ENCODE results near the gene PAQR4. TPM values are rescaled to one million over a fixed set of nuclear protein-coding genes. Genes with fewer than 3 reads are reported as not detected.

Gene PAQR4
- total and polyA plus RNA-seq, 10 of the 15 experiments (the other 5 are each of a cell fraction or from before 2014, with no cell fraction given) = 0.39 to 31.8 (median 13.5) TPM

DNA sequence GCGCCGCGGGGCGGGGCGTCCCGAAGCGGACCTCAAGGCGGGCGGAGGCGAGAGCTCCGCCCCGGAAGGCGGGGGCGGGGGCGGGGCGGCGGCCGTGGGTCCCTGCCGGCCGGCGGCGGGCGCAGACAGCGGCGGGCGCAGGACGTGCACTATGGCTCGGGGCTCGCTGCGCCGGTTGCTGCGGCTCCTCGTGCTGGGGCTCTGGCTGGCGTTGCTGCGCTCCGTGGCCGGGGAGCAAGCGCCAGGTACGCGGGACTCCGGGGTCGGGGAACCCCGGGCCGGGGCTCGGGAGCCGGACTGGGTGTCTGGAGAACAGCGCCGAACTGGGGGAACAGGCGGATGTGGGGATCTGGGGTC, 51.1 kb downstream of the PAQR4 start, which contains the start of gene TNFRSF12A (continued):
- TF ChIP-seq, protein P1, sequence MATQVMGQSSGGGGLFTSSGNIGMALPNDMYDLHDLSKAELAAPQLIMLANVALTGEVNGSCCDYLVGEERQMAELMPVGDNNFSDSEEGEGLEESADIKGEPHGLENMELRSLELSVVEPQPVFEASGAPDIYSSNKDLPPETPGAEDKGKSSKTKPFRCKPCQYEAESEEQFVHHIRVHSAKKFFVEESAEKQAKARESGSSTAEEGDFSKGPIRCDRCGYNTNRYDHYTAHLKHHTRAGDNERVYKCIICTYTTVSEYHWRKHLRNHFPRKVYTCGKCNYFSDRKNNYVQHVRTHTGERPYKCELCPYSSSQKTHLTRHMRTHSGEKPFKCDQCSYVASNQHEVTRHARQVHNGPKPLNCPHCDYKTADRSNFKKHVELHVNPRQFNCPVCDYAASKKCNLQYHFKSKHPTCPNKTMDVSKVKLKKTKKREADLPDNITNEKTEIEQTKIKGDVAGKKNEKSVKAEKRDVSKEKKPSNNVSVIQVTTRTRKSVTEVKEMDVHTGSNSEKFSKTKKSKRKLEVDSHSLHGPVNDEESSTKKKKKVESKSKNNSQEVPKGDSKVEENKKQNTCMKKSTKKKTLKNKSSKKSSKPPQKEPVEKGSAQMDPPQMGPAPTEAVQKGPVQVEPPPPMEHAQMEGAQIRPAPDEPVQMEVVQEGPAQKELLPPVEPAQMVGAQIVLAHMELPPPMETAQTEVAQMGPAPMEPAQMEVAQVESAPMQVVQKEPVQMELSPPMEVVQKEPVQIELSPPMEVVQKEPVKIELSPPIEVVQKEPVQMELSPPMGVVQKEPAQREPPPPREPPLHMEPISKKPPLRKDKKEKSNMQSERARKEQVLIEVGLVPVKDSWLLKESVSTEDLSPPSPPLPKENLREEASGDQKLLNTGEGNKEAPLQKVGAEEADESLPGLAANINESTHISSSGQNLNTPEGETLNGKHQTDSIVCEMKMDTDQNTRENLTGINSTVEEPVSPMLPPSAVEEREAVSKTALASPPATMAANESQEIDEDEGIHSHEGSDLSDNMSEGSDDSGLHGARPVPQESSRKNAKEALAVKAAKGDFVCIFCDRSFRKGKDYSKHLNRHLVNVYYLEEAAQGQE (IDR thresholded peaks at IDR 0.05; ENCODE audit: low read depth, low read length) = no peak
- TF ChIP-seq CBX5 (IDR thresholded peaks at IDR 0.05; ENCODE audit: low read depth) (no peak), HDAC6 (IDR thresholded peaks at IDR 0.05; ENCODE audit: unreplicated experiment) (no peak), CHD4 (IDR thresholded peaks at IDR 0.05) (no peak), ZSCAN29 (IDR thresholded peaks at IDR 0.05) (no peak), POLR2AphosphoS2 (IDR thresholded peaks at IDR 0.05; ENCODE audit: low read depth, low read length) (no peak), CBFB (IDR thresholded peaks at IDR 0.05; ENCODE audit: low read depth) (no peak), EGR1 (IDR thresholded peaks at IDR 0.05; ENCODE audit: borderline replicate concordance in 1 of 2, low read depth in 2 of 2, low read length in 2 of 2) (peak in 1 of 2 experiments; percentile 100; a peak in 2 of 3 replicates), NFIC (IDR thresholded peaks at IDR 0.05; ENCODE audit: low read depth, low read length) (no peak), LARP7 (IDR thresholded peaks at IDR 0.05) (0 out of 2 replicates have a peak, but pooled peaks have one; percentile 24), RFX5 (IDR thresholded peaks at IDR 0.05; ENCODE audit: low read depth, low read length) (no peak), HDGF (IDR thresholded peaks at IDR 0.05) (no peak), TAF1 (IDR thresholded peaks at IDR 0.05; ENCODE audit: borderline replicate concordance, low read depth, low read length) (0 out of 2 replicates have a peak, but pooled peaks have one; percentile 46), SPI1 (IDR thresholded peaks at IDR 0.05; ENCODE audit: borderline replicate concordance, insufficient read depth, low read depth, low read length) (no peak), KDM1A (IDR thresholded peaks at IDR 0.05; ENCODE audit: borderline replicate concordance) (no peak), ATF7 (IDR thresholded peaks at IDR 0.05; ENCODE audit: low read depth) (no peak)
- TF ChIP-seq, protein P2, sequence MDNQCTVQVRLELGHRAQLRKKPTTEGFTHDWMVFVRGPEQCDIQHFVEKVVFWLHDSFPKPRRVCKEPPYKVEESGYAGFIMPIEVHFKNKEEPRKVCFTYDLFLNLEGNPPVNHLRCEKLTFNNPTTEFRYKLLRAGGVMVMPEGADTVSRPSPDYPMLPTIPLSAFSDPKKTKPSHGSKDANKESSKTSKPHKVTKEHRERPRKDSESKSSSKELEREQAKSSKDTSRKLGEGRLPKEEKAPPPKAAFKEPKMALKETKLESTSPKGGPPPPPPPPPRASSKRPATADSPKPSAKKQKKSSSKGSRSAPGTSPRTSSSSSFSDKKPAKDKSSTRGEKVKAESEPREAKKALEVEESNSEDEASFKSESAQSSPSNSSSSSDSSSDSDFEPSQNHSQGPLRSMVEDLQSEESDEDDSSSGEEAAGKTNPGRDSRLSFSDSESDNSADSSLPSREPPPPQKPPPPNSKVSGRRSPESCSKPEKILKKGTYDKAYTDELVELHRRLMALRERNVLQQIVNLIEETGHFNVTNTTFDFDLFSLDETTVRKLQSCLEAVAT (IDR thresholded peaks at IDR 0.05) = no peak
- TF ChIP-seq, protein P3, sequence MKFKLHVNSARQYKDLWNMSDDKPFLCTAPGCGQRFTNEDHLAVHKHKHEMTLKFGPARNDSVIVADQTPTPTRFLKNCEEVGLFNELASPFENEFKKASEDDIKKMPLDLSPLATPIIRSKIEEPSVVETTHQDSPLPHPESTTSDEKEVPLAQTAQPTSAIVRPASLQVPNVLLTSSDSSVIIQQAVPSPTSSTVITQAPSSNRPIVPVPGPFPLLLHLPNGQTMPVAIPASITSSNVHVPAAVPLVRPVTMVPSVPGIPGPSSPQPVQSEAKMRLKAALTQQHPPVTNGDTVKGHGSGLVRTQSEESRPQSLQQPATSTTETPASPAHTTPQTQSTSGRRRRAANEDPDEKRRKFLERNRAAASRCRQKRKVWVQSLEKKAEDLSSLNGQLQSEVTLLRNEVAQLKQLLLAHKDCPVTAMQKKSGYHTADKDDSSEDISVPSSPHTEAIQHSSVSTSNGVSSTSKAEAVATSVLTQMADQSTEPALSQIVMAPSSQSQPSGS (IDR thresholded peaks at IDR 0.05; ENCODE audit: low read length) = no peak
- TF ChIP-seq, protein P4, sequence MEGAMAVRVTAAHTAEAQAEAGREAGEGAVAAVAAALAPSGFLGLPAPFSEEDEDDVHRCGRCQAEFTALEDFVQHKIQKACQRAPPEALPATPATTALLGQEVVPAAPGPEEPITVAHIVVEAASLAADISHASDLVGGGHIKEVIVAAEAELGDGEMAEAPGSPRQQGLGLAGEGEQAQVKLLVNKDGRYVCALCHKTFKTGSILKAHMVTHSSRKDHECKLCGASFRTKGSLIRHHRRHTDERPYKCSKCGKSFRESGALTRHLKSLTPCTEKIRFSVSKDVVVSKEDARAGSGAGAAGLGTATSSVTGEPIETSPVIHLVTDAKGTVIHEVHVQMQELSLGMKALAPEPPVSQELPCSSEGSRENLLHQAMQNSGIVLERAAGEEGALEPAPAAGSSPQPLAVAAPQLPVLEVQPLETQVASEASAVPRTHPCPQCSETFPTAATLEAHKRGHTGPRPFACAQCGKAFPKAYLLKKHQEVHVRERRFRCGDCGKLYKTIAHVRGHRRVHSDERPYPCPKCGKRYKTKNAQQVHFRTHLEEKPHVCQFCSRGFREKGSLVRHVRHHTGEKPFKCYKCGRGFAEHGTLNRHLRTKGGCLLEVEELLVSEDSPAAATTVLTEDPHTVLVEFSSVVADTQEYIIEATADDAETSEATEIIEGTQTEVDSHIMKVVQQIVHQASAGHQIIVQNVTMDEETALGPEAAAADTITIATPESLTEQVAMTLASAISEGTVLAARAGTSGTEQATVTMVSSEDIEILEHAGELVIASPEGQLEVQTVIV (IDR thresholded peaks at IDR 0.05; ENCODE audit: borderline replicate concordance, partially characterized antibody) = no peak
